GM19463 (cell line): ENCODE measurements around the gene PRRT2.
"Not testable (repeated sequence)": the region's sequence is repeated elsewhere in the genome, so short reads cannot be mapped to it uniquely, and the experiment has no call there.

Experiments used
- ATAC-seq: cut with Tn5 transposase; IDR thresholded peaks from one replicate; pipeline ENCODE4 v1.9.1; 2021; ENCODE audit warnings: mild to moderate bottlenecking, moderate library complexity; ENCODE audit not compliant: unreplicated experiment

Gene PRRT2

DNA sequence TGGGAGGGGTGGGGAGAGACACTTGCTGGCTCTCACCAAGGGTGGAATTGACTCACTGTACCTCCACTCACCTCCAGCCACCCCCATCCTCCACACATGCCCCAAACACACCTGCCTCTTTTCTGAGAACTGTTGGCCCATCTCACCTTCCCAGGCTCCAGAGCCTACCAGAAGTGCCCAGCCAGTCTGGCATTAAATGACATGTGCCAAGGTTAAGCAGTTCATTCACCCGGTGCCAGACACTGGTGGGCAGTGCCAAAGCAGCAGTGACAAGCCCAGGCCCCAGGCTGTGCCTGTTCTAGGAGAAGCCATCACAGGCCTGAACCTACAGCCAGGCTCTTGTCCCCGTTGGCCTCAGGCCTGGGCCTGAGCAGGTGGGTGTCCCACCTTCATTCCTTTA, 19.5 kb downstream of the PRRT2 start:
- ATAC-seq: no peak

GRCh38 chr16:29833219-29833618, 21.2 kb downstream of the PRRT2 start:
- not testable (repeated sequence) for ATAC-seq

DNA sequence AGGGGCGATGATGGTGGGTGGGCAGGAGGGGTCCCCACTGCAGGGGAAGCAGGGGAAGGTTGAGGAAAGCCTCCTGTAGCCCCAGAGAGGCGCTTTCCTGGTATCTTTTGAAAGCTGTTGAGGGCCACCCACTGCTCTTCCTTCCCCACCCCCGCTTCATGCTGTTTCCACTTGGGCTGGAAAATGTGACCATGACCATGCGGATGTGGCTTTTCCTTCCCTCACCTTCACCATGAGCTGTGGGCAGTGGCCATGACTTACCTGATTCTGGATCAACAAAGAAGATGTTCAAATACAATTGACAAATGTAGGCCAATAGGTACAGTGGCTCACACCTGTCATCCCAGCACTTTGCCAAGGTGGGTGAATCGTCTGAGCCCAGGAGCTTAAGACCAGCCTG, 22.1 kb downstream of the PRRT2 start:
- no peak for ATAC-seq

GRCh38 chr16:29835926-29836325, 23.9 kb downstream of the PRRT2 start:
- no peak for ATAC-seq

GRCh38 chr16:29836623-29837022, 24.6 kb downstream of the PRRT2 start:
- ATAC-seq: no peak

- no peak for ATAC-seq
Measured at GRCh38 chr16:29837841-29838240, 25.8 kb downstream of the PRRT2 start.

- no peak for ATAC-seq
Measured at GRCh38 chr16:29839822-29840221, 27.8 kb downstream of the PRRT2 start.

- ATAC-seq: no peak
Measured at GRCh38 chr16:29840240-29840639, 28.2 kb downstream of the PRRT2 start.

- no peak for ATAC-seq
Measured at GRCh38 chr16:29841631-29842030, 29.6 kb downstream of the PRRT2 start.

GRCh38 chr16:29842732-29843346, 30.8 kb downstream of the PRRT2 start:
- ATAC-seq: no peak

GRCh38 chr16:29843931-29844330, 31.9 kb downstream of the PRRT2 start:
- no peak for ATAC-seq

DNA sequence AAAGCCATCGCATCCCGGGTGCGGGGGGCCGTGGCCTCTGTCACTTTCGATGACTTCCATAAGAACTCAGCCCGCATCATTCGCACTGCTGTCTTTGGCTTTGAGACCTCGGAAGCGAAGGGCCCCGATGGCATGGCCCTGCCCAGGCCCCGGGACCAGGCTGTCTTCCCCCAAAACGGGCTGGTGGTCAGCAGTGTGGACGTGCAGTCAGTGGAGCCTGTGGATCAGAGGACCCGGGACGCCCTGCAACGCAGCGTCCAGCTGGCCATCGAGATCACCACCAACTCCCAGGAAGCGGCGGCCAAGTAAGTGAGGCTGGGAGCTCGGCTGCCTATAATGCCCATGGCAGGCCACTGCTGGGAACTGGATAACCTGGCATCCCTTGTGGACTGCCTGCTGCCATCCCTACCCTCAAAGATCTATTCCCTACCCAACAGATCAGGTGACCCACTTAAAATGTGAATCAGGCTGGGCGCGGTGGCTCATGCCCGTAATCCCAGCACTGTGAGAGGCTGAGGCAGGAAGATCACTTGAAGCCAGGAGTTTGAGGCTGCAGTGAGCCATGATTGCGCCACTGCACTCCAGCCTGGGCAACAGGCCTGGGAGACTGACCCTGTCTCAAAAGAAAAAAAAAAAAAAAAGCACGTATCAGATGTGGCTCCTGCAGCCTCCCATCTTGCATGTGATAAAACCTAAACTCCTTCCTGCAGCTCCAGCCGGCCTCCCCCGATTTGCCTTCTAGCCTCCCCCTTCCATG, 32.8 kb downstream of the PRRT2 start:
- no peak for ATAC-seq

GRCh38 chr16:29845656-29846055, 33.7 kb downstream of the PRRT2 start:
- no peak for ATAC-seq

DNA sequence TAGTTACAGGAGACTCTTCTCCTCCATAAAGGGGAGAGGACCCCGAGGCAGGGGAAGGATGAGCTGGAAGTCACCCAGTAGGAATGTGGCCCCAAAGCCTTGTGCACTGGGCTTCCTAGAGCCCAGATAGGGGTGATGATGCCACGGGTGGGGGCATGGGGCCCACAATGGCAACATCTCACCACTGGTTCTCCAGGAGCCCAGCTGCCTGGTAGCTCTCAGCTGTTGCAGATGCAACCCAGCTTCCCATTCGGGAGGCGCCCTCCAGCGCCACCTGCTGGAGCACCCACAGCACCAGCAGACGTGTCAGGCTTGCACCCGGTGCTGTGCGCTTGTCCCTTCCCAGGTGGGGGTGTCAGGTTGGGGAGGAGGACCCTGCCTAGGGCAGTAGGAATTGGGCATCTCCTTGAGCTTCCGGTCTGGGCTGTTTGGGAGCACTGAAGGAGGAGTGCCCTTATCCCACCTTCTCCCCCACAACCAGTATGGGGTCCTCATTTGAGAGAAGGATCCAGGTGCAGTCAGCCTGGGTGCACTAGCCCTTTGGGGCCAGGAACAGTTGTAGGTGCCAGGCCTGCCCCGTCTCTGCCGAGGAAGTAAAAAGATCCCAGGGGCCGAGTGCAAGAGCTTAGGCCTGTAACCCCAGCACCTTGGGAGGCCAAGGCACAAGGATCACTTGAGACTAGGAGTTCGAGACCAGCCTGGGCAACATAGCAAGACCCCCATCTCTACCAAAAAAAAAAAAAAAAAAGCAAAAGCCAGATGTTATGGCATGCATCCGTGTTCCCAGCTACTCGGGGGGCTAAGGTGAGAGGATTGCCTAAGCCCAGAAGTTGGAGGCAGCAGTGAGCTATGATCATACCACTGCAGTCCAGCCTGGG, 36.7 kb downstream of the PRRT2 start:
- ATAC-seq: no peak

DNA sequence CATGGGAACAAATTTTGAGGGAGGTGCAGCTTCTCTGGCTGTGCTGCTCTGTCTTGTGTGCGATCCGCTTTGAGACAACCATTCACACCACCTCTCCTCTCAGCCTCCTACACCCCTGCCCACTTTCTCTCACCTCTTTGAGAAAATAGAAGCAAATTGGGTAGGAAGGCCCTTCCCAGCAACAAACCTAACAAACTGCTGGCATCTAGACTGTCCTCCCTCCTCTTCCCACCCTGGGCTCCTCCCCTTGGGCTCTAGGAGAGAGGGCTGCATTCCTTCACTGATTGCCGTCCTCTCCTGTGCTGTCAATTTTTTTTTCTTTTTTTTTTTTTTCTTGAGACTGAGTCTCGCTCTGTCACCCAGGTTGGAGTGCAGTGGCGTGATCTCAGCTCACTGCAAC, 37.5 kb downstream of the PRRT2 start:
- ATAC-seq: no peak

GRCh38 chr16:29850998-29851397, 39.0 kb downstream of the PRRT2 start:
- no peak for ATAC-seq

GRCh38 chr16:29852654-29853053, 40.7 kb downstream of the PRRT2 start:
- ATAC-seq: no peak

DNA sequence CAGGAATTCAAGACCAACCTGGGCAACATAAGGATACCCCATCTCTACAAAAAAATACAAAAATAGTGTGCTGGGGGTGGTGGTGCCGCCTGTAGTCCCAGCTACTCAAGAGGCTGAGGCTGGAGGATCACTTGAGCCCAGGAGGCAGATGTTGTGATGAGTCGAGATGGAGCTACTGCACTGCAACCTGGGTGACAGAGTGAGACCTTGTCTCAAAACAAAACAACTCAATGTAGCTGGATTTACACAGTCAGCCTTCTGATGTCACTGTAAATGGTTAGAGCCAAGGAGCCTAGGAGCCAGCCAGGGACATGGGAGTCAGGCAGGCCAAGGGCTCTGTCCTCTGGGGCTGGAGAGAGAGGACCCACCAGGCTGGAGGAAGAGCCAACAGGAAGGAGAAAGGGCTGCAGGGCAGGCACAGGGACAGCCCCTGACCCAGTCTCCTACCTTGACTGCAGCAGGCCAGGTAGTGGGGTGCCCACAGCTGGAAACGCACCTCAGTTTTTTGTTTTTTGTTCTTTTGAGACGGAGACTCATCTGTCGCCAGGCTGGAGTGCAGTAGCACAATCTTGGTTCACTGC, 42.6 kb downstream of the PRRT2 start:
- no peak for ATAC-seq

- no peak for ATAC-seq
Measured at GRCh38 chr16:29857133-29857760, 45.3 kb downstream of the PRRT2 start.

DNA sequence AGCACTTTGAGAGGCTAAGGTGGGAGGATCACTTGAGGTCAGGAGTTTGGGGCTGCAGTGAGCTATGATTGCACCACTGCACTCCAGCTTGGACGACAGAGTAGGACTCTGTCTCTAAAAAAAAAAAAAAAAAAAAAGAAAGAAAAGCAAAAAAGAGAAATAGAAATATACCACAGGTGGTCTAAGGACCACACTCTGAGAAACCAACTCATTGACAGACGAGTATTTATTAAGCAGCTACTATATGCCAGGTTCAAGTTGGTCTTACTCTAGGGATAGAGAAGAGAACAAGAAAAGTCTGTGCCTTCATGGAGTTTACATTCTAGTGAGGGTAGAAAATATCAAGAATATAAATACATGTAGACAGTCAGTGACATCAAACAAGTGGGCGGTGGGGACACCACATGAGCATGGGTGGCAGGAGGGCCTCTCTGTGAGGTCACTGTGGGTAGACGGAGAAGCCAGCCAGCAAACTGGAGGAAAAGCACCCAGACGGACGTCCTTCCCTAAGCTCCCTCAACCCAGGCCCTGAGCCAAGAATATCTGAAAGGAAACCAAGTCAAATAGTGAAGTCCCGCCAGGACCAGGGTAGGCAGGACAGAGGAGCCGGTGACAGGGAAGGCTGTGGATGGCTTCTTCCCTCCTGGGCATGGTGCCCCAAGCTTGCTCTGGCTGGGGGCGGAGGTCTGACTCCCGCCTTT, 46.3 kb downstream of the PRRT2 start:
- no peak for ATAC-seq
